K562 (cell line): Measurements from ENCODE around the gene HS3ST1.

Source experiments
- BHLHE40 ChIP-seq: IDR thresholded peaks from 2 replicates; pipeline ENCODE4 v1.6.1; 2011; ENCODE audit warnings: low read length, improper control_type of control experiment
- CHD2 ChIP-seq: IDR thresholded peaks from 2 replicates; pipeline ENCODE4 v1.6.1; 2011; ENCODE audit warnings: low read depth, low read length
- EZH2 ChIP-seq: IDR thresholded peaks from 2 replicates; pipeline ENCODE4 v1.6.1; 2012; ENCODE audit warnings: low read depth, mild to moderate bottlenecking, inconsistent platforms, low read length, borderline replicate concordance
- HDAC6 ChIP-seq: IDR thresholded peaks from 2 replicates; pipeline ENCODE4 v1.6.1; 2012; ENCODE audit warnings: low read depth, mild to moderate bottlenecking, control low read depth, inconsistent platforms, low read length, moderate library complexity
- KAT8 ChIP-seq: fragments of 450-650 bp; IDR thresholded peaks from 2 replicates; pipeline ENCODE4 v1.6.1; 2016; ENCODE audit warnings: low read depth, mild to moderate bottlenecking
- KLF1 ChIP-seq: fragments of 450-650 bp; IDR thresholded peaks from 2 replicates; pipeline ENCODE4 v1.6.1; 2016; ENCODE audit warnings: missing genetic modification characterization, missing compliant biosample characterization
- POLR2A ChIP-seq: fragments of 450-650 bp; conservative IDR thresholded peaks from 2 replicates; pipeline ENCODE4 v1.6.1; 2016
- POLR2AphosphoS5 ChIP-seq: IDR thresholded peaks from 2 replicates; pipeline ENCODE4 v1.6.1; 2011; ENCODE audit warnings: mild to moderate bottlenecking, low read depth, low read length, moderate library complexity; ENCODE audit not compliant: control insufficient read depth, insufficient read depth
- PTBP1 ChIP-seq: fragments of 200-400 bp; formaldehyde crosslinking; IDR thresholded peaks from 2 replicates; pipeline ENCODE4 v1.6.1; 2017; ENCODE audit warnings: low read depth, low read length
- TAF1 ChIP-seq: IDR thresholded peaks from 2 replicates; pipeline ENCODE4 v1.6.1; 2011; ENCODE audit warnings: mild to moderate bottlenecking, low read length, moderate library complexity; ENCODE audit not compliant: insufficient read depth, control insufficient read depth, severe bottlenecking; ENCODE audit errors: extremely low read depth
- TF ChIP-seq, protein P1 (sequence below): fragments of 450-650 bp; conservative IDR thresholded peaks from 2 replicates; pipeline ENCODE4 v1.6.1; 2016; ENCODE audit warnings: missing genetic modification characterization, low read depth, mild to moderate bottlenecking, control low read depth, missing compliant biosample characterization
- TF ChIP-seq, protein P2 (sequence below): sonication (generic); formaldehyde crosslinking; IDR thresholded peaks from 2 replicates; pipeline ENCODE4 v1.8.0; 2022; ENCODE audit warnings: mild to moderate bottlenecking, missing genetic modification reagents
- TF ChIP-seq, protein P3 (sequence below), 3 experiments: IDR thresholded peaks in 2 of 3; conservative IDR thresholded peaks in 1 of 3; 2 replicates each; pipeline ENCODE4 v1.5.1; 2011 to 2012; ENCODE audit warnings: low read length in 3 of 3, mild to moderate bottlenecking in 3 of 3, control low read depth in 2 of 3, improper control_type of control experiment in 1 of 3, inconsistent platforms in 1 of 3, low read depth in 1 of 3, mixed read lengths in 1 of 3, moderate library complexity in 1 of 3; ENCODE audit not compliant: insufficient read depth in 2 of 3

DNA sequence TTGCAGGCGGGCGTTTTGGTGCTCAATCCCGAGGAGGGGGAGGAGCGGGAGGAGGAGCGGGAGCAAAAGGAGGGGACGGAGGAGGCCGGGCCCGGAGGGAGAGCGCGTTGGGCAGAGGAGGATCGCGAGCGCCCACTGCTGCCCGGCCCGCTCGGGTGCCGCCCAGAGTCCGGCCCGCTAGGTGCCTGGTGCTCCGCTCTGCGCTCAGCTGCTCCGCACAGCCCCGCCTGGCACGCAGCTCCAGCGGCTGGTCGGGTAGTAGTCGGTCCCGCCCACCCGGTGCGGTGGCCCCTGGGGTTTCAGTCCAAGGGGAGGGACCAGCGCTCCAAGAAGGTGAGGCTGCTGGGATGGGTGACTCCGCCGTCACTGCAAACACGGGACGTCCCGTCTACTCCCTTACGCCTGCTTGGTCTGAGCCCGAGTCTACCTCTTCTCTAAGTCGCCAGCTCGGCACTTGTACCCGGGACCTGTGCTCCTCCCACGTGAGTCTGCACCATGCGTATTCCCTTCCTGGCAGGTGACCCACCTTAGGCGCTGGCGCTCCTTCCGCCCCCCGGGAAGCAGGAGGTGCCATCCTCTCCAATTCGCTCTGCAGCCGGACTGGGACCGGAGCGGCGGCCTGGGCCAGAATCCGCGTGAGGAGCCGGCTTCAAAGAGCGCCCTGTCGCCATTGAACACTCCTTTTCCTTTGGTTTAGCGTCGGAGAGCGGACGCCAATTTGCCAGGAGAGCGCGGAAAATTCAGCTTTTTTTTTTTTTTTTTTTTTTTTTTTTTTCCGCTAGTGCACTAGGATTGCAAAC is 405 bp upstream of the HS3ST1 start:
- TF ChIP-seq CHD2 (no peak), KAT8 (no peak), POLR2A (no peak), POLR2AphosphoS5 (no peak), BHLHE40 (no peak), PTBP1 (no peak), KLF1 (tag) (no peak), HDAC6 (no peak), EZH2 (no peak), TAF1 (no peak)
- TF ChIP-seq, protein P1, sequence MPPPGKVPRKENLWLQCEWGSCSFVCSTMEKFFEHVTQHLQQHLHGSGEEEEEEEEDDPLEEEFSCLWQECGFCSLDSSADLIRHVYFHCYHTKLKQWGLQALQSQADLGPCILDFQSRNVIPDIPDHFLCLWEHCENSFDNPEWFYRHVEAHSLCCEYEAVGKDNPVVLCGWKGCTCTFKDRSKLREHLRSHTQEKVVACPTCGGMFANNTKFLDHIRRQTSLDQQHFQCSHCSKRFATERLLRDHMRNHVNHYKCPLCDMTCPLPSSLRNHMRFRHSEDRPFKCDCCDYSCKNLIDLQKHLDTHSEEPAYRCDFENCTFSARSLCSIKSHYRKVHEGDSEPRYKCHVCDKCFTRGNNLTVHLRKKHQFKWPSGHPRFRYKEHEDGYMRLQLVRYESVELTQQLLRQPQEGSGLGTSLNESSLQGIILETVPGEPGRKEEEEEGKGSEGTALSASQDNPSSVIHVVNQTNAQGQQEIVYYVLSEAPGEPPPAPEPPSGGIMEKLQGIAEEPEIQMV (tag): no peak
- TF ChIP-seq, protein P2, sequence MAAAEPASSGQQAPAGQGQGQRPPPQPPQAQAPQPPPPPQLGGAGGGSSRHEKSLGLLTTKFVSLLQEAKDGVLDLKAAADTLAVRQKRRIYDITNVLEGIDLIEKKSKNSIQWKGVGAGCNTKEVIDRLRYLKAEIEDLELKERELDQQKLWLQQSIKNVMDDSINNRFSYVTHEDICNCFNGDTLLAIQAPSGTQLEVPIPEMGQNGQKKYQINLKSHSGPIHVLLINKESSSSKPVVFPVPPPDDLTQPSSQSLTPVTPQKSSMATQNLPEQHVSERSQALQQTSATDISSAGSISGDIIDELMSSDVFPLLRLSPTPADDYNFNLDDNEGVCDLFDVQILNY: no peak
- TF ChIP-seq, protein P3, sequence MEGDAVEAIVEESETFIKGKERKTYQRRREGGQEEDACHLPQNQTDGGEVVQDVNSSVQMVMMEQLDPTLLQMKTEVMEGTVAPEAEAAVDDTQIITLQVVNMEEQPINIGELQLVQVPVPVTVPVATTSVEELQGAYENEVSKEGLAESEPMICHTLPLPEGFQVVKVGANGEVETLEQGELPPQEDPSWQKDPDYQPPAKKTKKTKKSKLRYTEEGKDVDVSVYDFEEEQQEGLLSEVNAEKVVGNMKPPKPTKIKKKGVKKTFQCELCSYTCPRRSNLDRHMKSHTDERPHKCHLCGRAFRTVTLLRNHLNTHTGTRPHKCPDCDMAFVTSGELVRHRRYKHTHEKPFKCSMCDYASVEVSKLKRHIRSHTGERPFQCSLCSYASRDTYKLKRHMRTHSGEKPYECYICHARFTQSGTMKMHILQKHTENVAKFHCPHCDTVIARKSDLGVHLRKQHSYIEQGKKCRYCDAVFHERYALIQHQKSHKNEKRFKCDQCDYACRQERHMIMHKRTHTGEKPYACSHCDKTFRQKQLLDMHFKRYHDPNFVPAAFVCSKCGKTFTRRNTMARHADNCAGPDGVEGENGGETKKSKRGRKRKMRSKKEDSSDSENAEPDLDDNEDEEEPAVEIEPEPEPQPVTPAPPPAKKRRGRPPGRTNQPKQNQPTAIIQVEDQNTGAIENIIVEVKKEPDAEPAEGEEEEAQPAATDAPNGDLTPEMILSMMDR (IDR thresholded peaks at IDR 0.05 in 2 of 3, conservative IDR thresholded peaks at IDR 0.05 in 1 of 3; ENCODE audit: insufficient read depth in 2 of 3, low read depth in 1 of 3, low read length in 3 of 3): no peak
